SHP77 treated with DMSO at 0.1 percent for 48 hours (cell line): ENCODE results near the gene ADIRF.
"Not testable (repeated sequence)": the region's sequence is repeated elsewhere in the genome, so short reads cannot be mapped to it uniquely, and the experiment has no call there.

ENCODE experiments used
- DNase-seq: peaks from one replicate; lab custom pipeline; 2025; lab: John Stamatoyannopoulos, UW

The ADIRF gene

DNA sequence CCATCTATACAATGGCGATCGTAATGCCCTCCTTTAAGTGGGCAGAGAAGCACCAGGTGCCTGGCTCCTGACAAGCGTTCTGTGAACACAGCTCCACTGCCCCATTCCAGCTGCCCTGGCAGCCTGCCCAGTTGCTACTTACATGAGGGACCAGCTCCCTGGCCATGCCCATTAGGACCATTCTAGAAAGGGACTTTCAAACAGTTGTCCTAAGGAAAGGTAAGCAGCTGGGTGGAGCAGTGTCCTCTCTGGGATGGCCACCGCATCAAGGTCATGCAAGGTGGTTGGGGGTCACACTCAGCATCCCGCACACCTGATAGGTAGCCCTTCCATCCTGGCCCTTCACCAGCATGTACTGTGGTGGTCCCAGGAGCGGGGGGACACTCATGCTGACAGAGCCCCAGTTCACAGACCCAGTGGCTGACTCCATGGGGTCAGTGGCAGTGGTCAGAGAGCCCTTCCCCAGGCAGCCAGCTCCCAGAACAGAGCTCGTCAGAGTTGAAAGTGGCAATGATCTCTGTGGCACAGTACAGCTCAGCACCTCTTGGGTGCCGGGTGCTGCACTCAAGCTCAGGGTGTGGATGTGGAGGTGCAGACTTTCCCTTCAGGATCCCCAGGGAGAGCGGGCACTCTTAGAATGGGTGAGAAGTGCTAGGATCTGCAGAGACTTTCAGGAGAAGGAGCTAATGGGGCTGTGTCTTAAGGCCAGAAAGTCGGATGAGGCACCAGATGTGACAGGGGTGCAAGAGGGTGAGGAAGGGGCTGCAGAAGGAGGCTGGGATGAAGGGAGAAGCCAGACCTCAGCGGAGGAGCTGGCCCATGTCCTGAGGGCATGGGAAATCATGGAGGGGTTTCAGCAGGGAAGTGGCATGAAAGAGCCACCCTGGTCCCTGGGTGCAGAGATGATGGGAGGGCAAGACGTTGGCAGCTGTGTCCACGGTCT lies 21.8 kb upstream of the ADIRF start:
- peak; percentile 64 for DNase-seq

- not testable (repeated sequence) for DNase-seq
Measured at GRCh38 chr10:86947806-86948205, 20.5 kb upstream of the ADIRF start.

- no peak for DNase-seq
Measured at GRCh38 chr10:86950349-86950748, 17.9 kb upstream of the ADIRF start.

GRCh38 chr10:86951184-86951761 lies 17.0 kb upstream of the ADIRF start:
- DNase-seq: no peak

DNA sequence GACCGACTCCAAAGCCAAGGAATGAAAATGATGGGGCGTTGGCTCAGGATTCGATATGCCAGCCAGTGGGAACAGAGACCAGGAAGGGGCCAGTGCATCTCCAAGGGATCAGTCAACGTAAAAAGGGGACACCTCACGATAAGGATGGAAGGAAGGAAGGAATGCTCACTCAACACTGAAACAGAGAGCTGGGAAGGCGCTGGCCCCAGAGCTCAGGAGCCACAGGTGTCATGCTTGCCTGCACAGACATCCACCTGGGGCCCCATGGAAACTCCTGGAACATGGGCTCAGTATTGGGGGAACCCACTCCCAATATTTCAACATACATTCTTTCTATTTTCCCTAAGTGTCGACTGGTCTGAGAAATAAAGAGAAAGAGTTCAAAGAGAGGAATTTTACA lies 16.2 kb upstream of the ADIRF start:
- DNase-seq: no peak

- DNase-seq: not testable (repeated sequence)
Measured at GRCh38 chr10:86952697-86953096, 15.6 kb upstream of the ADIRF start.

DNA sequence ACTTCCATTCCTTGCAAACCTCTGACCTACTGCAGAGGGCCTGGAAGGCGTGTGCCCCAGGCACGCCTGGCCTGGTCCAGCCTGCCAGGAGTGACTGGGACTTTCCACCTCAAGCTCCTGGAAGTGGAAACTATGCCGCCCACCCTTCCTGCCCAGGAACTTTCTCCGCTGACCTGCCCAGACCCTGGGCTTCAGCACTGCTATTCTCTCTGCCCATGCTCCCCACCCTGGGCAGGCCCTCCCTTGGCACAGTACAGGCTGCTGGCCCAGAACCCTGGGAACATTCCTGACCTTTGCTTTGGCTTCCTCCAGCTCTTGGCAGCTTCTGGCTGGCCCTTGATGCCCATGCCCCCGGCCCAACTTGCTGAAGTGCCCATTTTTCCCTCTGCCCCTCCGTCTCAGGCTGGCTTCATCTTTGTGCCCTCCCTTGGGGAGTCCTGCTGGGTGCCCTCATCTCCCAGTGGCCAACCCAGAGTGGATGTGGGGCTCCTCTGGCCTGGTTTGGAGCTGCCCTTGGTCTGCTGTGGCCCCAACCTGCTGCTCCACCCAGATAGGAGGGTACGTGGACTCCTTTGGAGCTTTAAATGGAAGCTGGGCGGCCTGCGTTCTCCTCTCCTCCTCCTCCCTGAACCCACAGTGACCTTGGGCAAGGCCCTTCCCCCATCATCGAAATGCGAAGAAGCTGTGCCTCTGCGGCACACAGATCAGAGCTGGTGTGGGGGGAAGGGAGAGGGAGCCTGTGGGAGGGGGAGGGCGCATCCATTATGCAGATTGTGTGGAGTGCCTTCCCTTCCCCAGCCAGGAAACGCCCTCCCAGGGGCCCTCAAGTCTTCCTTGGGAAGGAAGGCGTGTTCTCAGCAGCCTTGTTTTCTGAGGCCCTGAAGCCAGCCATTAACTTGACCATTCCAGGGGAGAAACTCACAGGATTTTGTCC lies 14.3 kb upstream of the ADIRF start:
- DNase-seq: no peak

GRCh38 chr10:86954681-86955500 lies 13.4 kb upstream of the ADIRF start:
- no peak for DNase-seq

DNA sequence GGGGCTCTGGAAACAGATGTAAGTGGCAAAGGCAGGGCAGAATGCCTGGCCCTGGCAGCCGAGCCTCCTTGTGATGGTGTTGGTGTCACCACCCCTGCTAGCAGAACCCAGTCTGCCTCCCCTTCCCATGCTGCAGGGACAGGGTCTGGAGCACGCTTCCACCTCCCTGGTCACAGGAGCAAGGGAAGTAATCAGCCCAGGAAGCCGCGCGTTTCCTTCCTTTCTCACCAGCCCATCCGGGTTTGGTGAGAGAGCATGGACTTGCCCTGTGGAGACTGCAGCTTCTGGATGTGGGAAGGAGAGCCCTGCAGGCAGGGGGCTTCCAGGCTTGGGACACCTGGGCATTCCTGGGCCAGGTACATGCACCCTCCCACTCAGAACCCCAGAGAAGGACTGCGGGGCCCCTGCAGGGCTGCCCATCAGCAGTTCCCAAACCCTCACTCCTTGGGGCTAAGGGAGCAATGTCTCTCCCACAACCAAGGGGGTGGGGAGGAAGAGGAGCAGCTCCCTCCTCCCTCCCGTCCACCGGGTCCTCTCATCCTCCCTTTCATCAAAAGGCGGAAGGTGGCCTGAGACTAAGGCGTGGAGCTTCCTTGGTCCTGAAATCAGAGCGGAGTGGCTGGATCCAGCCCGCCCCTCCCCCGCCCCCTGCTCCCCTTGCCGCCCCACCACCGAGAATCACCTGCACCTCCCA lies 12.6 kb upstream of the ADIRF start:
- no peak for DNase-seq

DNA sequence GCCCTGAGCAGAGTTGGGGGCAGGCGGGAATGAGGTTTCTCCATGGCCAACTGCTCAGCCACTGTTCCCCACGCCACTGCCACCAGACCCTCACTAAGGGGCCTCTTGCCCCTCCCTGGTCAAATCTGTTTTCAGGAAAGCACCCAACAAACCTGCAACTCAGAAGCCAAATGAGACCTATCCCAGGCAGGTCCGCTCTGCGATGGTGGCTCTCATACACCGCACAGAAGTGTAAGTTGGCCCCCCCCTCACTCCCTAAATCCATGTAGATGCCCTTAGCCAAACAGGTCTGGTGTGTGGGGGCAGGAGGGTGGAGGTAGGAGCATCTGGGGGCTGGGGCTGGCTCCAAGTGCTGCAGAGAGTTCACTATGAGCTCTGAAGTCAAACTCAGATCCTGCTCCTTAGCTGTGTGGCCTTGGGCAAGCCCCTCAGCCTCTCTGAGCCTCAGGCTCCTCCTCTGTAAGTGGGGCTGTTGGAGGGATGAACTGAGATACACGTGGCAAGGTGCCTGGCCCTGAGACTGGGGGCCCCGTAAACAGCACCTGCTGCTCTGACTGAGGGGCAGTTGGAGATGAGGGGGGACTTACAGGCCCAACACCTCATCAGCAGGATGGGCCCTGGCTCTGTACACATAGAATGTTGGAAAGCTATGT lies 12.0 kb upstream of the ADIRF start:
- no peak for DNase-seq

DNA sequence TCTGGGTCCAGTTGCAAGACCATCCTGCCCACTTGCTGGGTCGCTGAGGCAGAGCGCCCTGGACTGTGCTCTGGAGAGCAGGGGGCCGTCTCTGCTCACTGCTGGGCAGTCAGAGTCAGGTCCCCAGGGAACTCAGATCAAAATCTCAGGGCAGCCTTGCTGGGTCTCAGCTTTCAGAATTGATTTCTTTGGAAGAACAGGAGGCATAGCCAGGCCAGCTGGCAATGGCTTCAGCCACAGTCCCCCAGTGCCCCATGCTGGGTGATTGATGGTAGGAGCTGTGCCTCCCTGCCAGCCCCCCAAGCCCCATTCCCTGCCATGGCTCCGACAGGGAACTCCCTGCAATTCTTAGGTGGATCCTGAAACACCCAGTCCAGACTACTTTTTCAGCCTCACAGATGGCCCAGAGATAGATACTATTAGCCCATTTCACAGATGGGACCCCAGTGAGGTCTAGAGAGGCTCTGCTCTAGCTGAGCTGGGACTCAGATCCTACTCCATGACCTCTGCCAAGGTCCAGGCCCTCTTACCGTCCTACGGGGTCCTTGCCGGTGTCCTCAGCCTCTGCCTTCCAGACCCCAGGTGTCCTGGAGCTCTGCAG lies 11.3 kb upstream of the ADIRF start:
- DNase-seq: no peak

- DNase-seq: no peak
Measured at GRCh38 chr10:86957471-86958115, 10.7 kb upstream of the ADIRF start, which contains the start of gene MMRN2. Gene MMRN2 (minus strand): TSS chr10:86957615. CDS start chr10:86957541, 74 bp downstream.

- no peak for DNase-seq
Measured at GRCh38 chr10:86958116-86958900, 10.0 kb upstream of the ADIRF start, which contains the start of gene SNCG. Gene SNCG (plus strand): TSS chr10:86958599. CDS start chr10:86958698, 99 bp downstream.

DNA sequence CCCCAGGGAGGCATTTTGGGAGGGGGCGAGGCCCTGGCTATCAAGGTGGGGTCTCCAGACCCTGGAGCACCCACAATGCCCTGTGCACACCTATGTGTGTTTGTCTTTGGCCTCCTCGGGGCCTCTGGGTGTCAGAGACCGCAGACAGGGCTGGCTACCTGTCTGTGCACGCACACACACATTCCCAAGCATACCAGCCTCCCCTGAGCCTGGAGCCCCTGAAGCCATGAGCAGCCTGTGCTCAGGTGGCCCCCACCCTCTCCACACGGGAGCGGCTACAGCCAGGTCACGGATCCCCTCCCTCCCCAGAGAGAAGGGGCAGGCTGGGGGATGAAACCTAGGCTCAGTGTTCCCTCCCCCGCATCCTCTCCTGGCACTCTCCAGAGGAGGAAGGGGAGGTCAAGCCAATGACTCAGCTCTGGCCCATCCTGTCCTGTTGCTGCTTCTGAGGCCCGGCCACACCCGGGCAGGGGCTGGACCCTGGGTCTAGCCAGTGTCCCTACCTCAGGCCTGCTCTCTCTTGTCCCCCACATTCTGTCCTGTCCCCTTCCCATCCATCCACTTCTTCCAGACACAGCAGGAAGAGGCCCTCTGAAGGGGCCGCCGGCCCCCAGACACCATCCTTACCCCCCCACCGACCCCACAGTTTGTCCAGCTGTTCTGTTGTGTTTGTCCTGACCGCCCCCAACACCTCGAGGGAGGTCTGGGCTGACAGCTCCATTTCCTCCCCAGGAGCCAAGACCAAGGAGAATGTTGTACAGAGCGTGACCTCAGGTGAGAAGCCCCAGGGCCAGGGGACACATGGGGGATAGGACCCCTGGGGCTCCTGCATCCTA lies 9.2 kb upstream of the ADIRF start:
- no peak for DNase-seq

DNA sequence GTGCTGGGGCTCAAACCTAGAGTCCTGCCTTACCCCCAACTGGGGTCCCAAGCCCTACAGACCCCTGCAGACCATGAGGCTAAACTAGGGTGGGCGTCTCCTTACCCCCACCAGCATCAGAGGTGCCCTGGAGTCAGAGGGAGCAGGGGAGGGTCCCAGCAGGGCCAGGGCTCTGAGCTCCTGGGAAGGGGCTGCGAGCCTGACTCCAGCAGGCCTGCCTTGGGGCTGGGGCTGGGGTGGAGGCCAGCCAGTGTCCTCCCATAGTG lies 8.6 kb upstream of the ADIRF start:
- no peak for DNase-seq

DNA sequence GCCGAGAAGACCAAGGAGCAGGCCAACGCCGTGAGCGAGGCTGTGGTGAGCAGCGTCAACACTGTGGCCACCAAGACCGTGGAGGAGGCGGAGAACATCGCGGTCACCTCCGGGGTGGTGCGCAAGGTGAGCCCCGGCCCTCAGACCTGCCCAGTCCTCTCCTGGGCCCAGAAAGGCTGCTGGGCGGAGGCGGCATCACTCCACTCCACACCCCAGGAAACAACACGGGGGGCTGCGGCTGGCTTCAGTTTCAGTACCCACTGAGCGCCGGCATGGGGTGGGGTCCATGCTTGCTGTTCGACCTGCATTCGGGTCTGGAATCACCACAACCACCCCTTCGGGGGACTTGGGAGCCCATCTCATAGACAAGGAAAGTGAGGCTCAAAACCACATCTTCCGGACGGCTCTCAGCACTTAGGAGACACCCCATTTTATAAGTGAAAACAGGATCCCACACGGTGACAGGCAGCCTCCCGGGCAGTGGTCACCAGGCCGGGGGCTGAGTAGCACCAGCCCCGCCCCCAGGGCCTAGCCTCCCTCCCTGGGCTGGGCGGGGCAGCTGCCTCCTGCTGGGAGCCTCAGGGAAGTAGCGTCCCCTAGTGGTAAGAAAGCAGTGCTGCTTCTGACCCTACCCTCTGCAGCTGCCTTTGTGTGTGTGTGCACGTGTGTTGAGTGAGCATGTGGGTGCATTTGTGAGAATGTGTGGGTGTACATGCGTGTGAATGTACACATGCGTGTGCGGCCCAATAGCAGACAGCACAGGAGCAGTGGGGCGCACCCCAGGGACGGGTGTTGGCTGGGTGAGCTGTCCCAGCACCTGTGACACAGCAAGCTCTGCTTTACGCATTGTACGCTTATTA lies 8.0 kb upstream of the ADIRF start:
- no peak for DNase-seq
